Measurements from ENCODE around the gene FAM107B.

DNA sequence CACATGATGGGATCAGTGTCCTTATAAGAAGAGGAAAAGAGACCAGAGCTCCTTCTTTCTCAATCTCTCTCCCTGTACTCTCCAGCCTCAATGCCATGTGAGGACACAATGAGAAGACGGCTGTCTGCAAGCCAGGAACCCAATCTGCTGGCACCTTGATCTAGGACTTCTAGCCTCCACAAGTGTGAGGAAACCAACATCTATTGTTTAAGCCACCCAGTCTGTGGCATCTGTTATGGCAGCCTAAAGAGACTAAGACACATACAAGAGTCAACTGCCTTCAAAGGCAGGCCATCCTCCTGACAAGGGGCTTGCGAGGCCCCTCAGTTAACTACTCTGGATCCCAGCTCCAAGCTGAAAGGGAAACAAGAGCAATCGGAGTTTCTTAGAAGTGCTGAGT, 225.7 kb downstream of the FAM107B start:
- TF ChIP-seq, protein P1, sequence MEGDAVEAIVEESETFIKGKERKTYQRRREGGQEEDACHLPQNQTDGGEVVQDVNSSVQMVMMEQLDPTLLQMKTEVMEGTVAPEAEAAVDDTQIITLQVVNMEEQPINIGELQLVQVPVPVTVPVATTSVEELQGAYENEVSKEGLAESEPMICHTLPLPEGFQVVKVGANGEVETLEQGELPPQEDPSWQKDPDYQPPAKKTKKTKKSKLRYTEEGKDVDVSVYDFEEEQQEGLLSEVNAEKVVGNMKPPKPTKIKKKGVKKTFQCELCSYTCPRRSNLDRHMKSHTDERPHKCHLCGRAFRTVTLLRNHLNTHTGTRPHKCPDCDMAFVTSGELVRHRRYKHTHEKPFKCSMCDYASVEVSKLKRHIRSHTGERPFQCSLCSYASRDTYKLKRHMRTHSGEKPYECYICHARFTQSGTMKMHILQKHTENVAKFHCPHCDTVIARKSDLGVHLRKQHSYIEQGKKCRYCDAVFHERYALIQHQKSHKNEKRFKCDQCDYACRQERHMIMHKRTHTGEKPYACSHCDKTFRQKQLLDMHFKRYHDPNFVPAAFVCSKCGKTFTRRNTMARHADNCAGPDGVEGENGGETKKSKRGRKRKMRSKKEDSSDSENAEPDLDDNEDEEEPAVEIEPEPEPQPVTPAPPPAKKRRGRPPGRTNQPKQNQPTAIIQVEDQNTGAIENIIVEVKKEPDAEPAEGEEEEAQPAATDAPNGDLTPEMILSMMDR (IDR thresholded peaks at IDR 0.05) = no peak
- no peak for TF ChIP-seq POLR2A (IDR thresholded peaks at IDR 0.05)

Measured in heart left ventricle (tissue), 13 donors.